HepG2 (cell line): ENCODE measurements around the gene SMTNL1. TPM values are rescaled to one million over a fixed set of nuclear protein-coding genes. Genes with fewer than 3 reads are reported as not detected.

Source experiments
- DR1 ChIP-seq: sonication (generic); formaldehyde crosslinking; IDR thresholded peaks from 2 replicates; pipeline ENCODE4 v1.8.0; 2021; ENCODE audit warnings: mild to moderate bottlenecking, missing genetic modification reagents, inconsistent platforms
- ERF ChIP-seq: IDR thresholded peaks from 2 replicates; pipeline ENCODE4 v1.6.1; 2018; ENCODE audit warnings: missing biosample characterization, missing genetic modification reagents
- HNRNPL ChIP-seq: fragments of 200-400 bp; formaldehyde crosslinking; IDR thresholded peaks from 2 replicates; pipeline ENCODE4 v1.6.1; 2017; ENCODE audit warnings: mild to moderate bottlenecking, low read depth, low read length
- HOXD1 ChIP-seq: sonication (generic); formaldehyde crosslinking; IDR thresholded peaks from 2 replicates; pipeline ENCODE4 v1.5.0; 2020; ENCODE audit warnings: missing genetic modification reagents
- JDP2 ChIP-seq: sonication (generic); formaldehyde crosslinking; IDR thresholded peaks from 2 replicates; pipeline ENCODE4 v1.8.1; 2022; ENCODE audit warnings: missing genetic modification reagents, borderline replicate concordance
- MXD4 ChIP-seq: IDR thresholded peaks from 2 replicates; pipeline ENCODE4 v1.6.1; 2016; ENCODE audit warnings: mild to moderate bottlenecking, missing biosample characterization, missing genetic modification reagents
- NFIC ChIP-seq: IDR thresholded peaks from 2 replicates; pipeline ENCODE4 v1.6.1; 2012; ENCODE audit warnings: mild to moderate bottlenecking, low read length, inconsistent platforms
- NR2F2 ChIP-seq: IDR thresholded peaks from 2 replicates; pipeline ENCODE4 v1.6.1; 2012; ENCODE audit warnings: low read depth, inconsistent platforms, borderline replicate concordance
- PAF1 ChIP-seq: IDR thresholded peaks from 2 replicates; pipeline ENCODE4 v1.6.1; 2016; ENCODE audit warnings: missing genetic modification reagents, missing compliant biosample characterization
- PCBP2 ChIP-seq: fragments of 200-400 bp; formaldehyde crosslinking; optimal IDR thresholded peaks from 2 replicates; pipeline ENCODE3; 2018; ENCODE audit warnings: low read length, low read depth; ENCODE audit not compliant: poor library complexity, severe bottlenecking
- RBAK ChIP-seq: sonication (generic); formaldehyde crosslinking; IDR thresholded peaks from 2 replicates; pipeline ENCODE4 v1.5.1; 2020; ENCODE audit warnings: mild to moderate bottlenecking, missing genetic modification reagents
- SIN3A ChIP-seq: IDR thresholded peaks from 2 replicates; pipeline ENCODE4 v1.6.1; 2011; ENCODE audit warnings: low read depth, mild to moderate bottlenecking, control low read depth, low read length, borderline replicate concordance
- SMC3 ChIP-seq: IDR thresholded peaks from 2 replicates; pipeline ENCODE4 v1.6.1; 2011; ENCODE audit warnings: low read length, improper control_type of control experiment
- TAF15 ChIP-seq: fragments of 200-400 bp; formaldehyde crosslinking; IDR thresholded peaks from one replicate; pipeline ENCODE4 v1.6.1; 2018; ENCODE audit warnings: mild to moderate bottlenecking, low read depth, low read length; ENCODE audit not compliant: poor library complexity, severe bottlenecking
- TEAD3 ChIP-seq: optimal IDR thresholded peaks from 2 replicates; pipeline ENCODE3; 2016; ENCODE audit warnings: borderline replicate concordance
- THAP8 ChIP-seq: sonication (generic); formaldehyde crosslinking; IDR thresholded peaks from 2 replicates; pipeline ENCODE4 v1.5.1; 2020; ENCODE audit warnings: missing genetic modification reagents, mild to moderate bottlenecking, borderline replicate concordance
- ZBTB38 ChIP-seq: sonication (generic); formaldehyde crosslinking; IDR thresholded peaks from 2 replicates; pipeline ENCODE4 v1.5.1; 2020; ENCODE audit warnings: mild to moderate bottlenecking, missing genetic modification reagents
- ZMYM4 ChIP-seq: sonication (generic); formaldehyde crosslinking; IDR thresholded peaks from 2 replicates; pipeline ENCODE4 v1.8.1; 2023; ENCODE audit warnings: mild to moderate bottlenecking, missing genetic modification reagents
- ZNF275 ChIP-seq: sonication (generic); formaldehyde crosslinking; IDR thresholded peaks from 2 replicates; pipeline ENCODE4 v1.8.0; 2022; ENCODE audit warnings: missing genetic modification reagents, mild to moderate bottlenecking, inconsistent platforms, borderline replicate concordance
- ZNF530 ChIP-seq: sonication (generic); formaldehyde crosslinking; IDR thresholded peaks from 2 replicates; pipeline ENCODE4 v1.5.0; 2020; ENCODE audit warnings: low read depth, mild to moderate bottlenecking, missing genetic modification reagents
- ZNF607 ChIP-seq: sonication (generic); formaldehyde crosslinking; IDR thresholded peaks from 2 replicates; pipeline ENCODE4 v1.5.1; 2020; ENCODE audit warnings: missing genetic modification reagents, mild to moderate bottlenecking, borderline replicate concordance
- ZNF616 ChIP-seq: sonication (generic); formaldehyde crosslinking; IDR thresholded peaks from 2 replicates; pipeline ENCODE4 v1.5.0; 2020; ENCODE audit warnings: low read depth, mild to moderate bottlenecking, missing genetic modification reagents
- ZNF839 ChIP-seq: sonication (generic); formaldehyde crosslinking; IDR thresholded peaks from 2 replicates; pipeline ENCODE4 v1.4.0; 2020; ENCODE audit warnings: missing genetic modification reagents, mild to moderate bottlenecking, borderline replicate concordance
- ZXDC ChIP-seq: sonication (generic); formaldehyde crosslinking; IDR thresholded peaks from 2 replicates; pipeline ENCODE4 v1.5.0; 2020; ENCODE audit warnings: mild to moderate bottlenecking, missing genetic modification reagents
- polyA plus RNA-seq, 8 experiments: library from polyadenylated mRNA; depleted of rRNA in 3 of 8; stranded (reverse) in 7 of 8; unstranded in 1 of 8; fragments of >200 nt; fragmentation: Illumina TruSeq in 4 of 8; extraction: Trizol in 4 of 8; gene quantifications; 2 replicates each; pipeline versions ENCODE4 v1.2.1 to v1.2.3, GENCODE V29; 2011 to 2016; ENCODE audit warnings: low read depth in 4 of 8, missing spikeins in 1 of 8, mixed read lengths in 1 of 8; ENCODE audit not compliant: insufficient read depth in 1 of 8
- total RNA-seq, 5 experiments: library from RNA; depleted of rRNA; stranded (reverse); fragments of >200 nt; fragmentation: Illumina TruSeq; extraction: Trizol; gene quantifications; 2 replicates each; pipeline ENCODE4 v1.2.3, GENCODE V29; 2016; ENCODE audit warnings: low read depth in 1 of 5

Gene SMTNL1
- total and polyA plus RNA-seq, 2 of the 13 experiments (the other 11 are each of a cell fraction or from before 2014, with no cell fraction given) = 0.04 TPM; not detected in 1

GRCh38 chr11:57502870-57503269 is 34.5 kb upstream of the SMTNL1 start (continued):
- TF ChIP-seq TAF15 (no peak), SMC3 (no peak), ZNF616 (CRISPR knock-in tag) (no peak), ZNF607 (no peak), ZNF839 (CRISPR knock-in tag) (no peak), DR1 (CRISPR knock-in tag) (no peak), THAP8 (CRISPR knock-in tag) (no peak), ZXDC (no peak), ZBTB38 (CRISPR knock-in tag) (no peak), ZMYM4 (CRISPR knock-in tag) (peak; percentile 53; the same call in 1 of the 2 replicates), MXD4 (CRISPR knock-in tag) (0 out of 2 replicates have a peak, but pooled peaks have one; percentile 31), ZNF530 (CRISPR knock-in tag) (no peak), SIN3A (no peak), ZNF275 (CRISPR knock-in tag) (no peak), PCBP2 (no peak), HNRNPL (no peak), NR2F2 (peak; percentile 95), RBAK (no peak), ERF (CRISPR knock-in tag) (peak; percentile 44; the same call in 1 of the 2 replicates), PAF1 (CRISPR knock-in tag) (no peak), TEAD3 (CRISPR knock-in tag) (peak; percentile 37), NFIC (no peak; the same call in 1 of the 2 replicates), HOXD1 (CRISPR knock-in tag) (no peak), JDP2 (CRISPR knock-in tag) (no peak)
